NCI-H2029 (cell line): ENCODE data around the gene TSPAN4.

ENCODE experiments used
- DNase-seq: peaks from one replicate; lab custom pipeline; 2025; lab: John Stamatoyannopoulos, UW

The TSPAN4 gene

GRCh38 chr11:836700-837099 is 6.0 kb upstream of the TSPAN4 start:
- no peak for DNase-seq

GRCh38 chr11:837189-837989 is 5.3 kb upstream of the TSPAN4 start:
- no peak for DNase-seq

- no peak for DNase-seq
Measured at GRCh38 chr11:837990-838307, 4.7 kb upstream of the TSPAN4 start.

GRCh38 chr11:838441-839279 is 4.0 kb upstream of the TSPAN4 start:
- DNase-seq = no peak

- DNase-seq = no peak
Measured at GRCh38 chr11:839280-839623, 3.4 kb upstream of the TSPAN4 start.

GRCh38 chr11:839875-840617 is 2.6 kb upstream of the TSPAN4 start:
- DNase-seq = no peak

- no peak for DNase-seq
Measured at GRCh38 chr11:841981-842369, 677 bp upstream of the TSPAN4 start.

- DNase-seq = no peak
Measured at GRCh38 chr11:843086-843734, 558 bp downstream of the TSPAN4 start.

GRCh38 chr11:843818-844692 is 1.4 kb downstream of the TSPAN4 start:
- no peak for DNase-seq

- DNase-seq = no peak
Measured at GRCh38 chr11:844693-845644, 2.3 kb downstream of the TSPAN4 start.

- DNase-seq = no peak
Measured at GRCh38 chr11:845872-846495, 3.3 kb downstream of the TSPAN4 start.

- no peak for DNase-seq
Measured at GRCh38 chr11:846496-847098, 3.9 kb downstream of the TSPAN4 start.

- DNase-seq = no peak
Measured at GRCh38 chr11:847876-848275, 5.2 kb downstream of the TSPAN4 start.

GRCh38 chr11:848380-848931 is 5.8 kb downstream of the TSPAN4 start:
- no peak for DNase-seq

GRCh38 chr11:849104-849824 is 6.6 kb downstream of the TSPAN4 start:
- DNase-seq = no peak

- no peak for DNase-seq
Measured at GRCh38 chr11:849951-850774, 7.5 kb downstream of the TSPAN4 start.
